K562 (cell line): Measurements from ENCODE around the gene FANCC. TPM values are rescaled to one million over a fixed set of nuclear protein-coding genes. Genes with fewer than 3 reads are reported as not detected.

Experiments used
- BCOR ChIP-seq: fragments of 450-650 bp; IDR thresholded peaks from 2 replicates; pipeline ENCODE4 v1.6.1; 2016
- CXXC5 ChIP-seq: fragments of 250-450 bp; sonication (Bioruptor Pico); IDR thresholded peaks from 2 replicates; pipeline ENCODE4 v1.8.0; 2022; ENCODE audit warnings: inconsistent platforms, mild to moderate bottlenecking, moderate library complexity
- FOS ChIP-seq: IDR thresholded peaks from 3 replicates; pipeline ENCODE4 v1.6.1; 2011; ENCODE audit not compliant: insufficient read length; ENCODE audit errors: extremely low read depth
- HINFP ChIP-seq: fragments of 450-650 bp; conservative IDR thresholded peaks from 2 replicates; pipeline ENCODE4 v1.6.1; 2016; ENCODE audit warnings: missing genetic modification characterization, low read depth, mild to moderate bottlenecking, control low read depth, missing compliant biosample characterization
- HNRNPK ChIP-seq: fragments of 200-400 bp; formaldehyde crosslinking; IDR thresholded peaks from one replicate; pipeline ENCODE4 v1.6.1; 2018; ENCODE audit warnings: mild to moderate bottlenecking, low read depth, low read length; ENCODE audit not compliant: poor library complexity, severe bottlenecking
- KAT2B ChIP-seq: IDR thresholded peaks from one replicate; pipeline ENCODE4 v1.6.1; 2012; ENCODE audit warnings: low read depth, mild to moderate bottlenecking, control low read depth, inconsistent platforms, low read length, moderate library complexity
- MBD1 ChIP-seq: fragments of 250-450 bp; sonication (Bioruptor Pico); IDR thresholded peaks from 2 replicates; pipeline ENCODE4 v1.8.0; 2022; ENCODE audit warnings: inconsistent platforms
- RBM15 ChIP-seq: fragments of 200-400 bp; formaldehyde crosslinking; IDR thresholded peaks from 2 replicates; pipeline ENCODE4 v1.6.1; 2018; ENCODE audit warnings: mild to moderate bottlenecking, low read length, moderate library complexity; ENCODE audit not compliant: insufficient read depth
- RBM25 ChIP-seq: fragments of 200-400 bp; formaldehyde crosslinking; IDR thresholded peaks from 2 replicates; pipeline ENCODE4 v1.6.1; 2018; ENCODE audit warnings: low read length, low read depth, moderate library complexity; ENCODE audit not compliant: severe bottlenecking
- SETDB1 ChIP-seq: IDR thresholded peaks from one replicate; pipeline ENCODE4 v1.6.1; 2012; ENCODE audit warnings: low read length, control low read depth, inconsistent platforms
- SMARCA5 ChIP-seq: fragments of 450-650 bp; IDR thresholded peaks from 2 replicates; pipeline ENCODE4 v1.6.1; 2016
- XRCC5 ChIP-seq: fragments of 200-400 bp; formaldehyde crosslinking; IDR thresholded peaks from 2 replicates; pipeline ENCODE4 v1.6.1; 2017; ENCODE audit warnings: low read depth, mild to moderate bottlenecking, low read length
- ZNF507 ChIP-seq: conservative IDR thresholded peaks from 2 replicates; pipeline ENCODE4 v1.6.1; 2017; ENCODE audit warnings: missing genetic modification characterization, missing compliant biosample characterization
- polyA plus RNA-seq, 8 experiments: library from polyadenylated mRNA; depleted of rRNA in 4 of 8; stranded (reverse) in 5 of 8; unstranded in 3 of 8; fragments of >200 nt; fragmentation: Nextera tagmentation in 2 of 8; fragmentation: Illumina TruSeq in 1 of 8; extraction: Ambion mirVana in 2 of 8; extraction: Trizol in 1 of 8; gene quantifications; 2 replicates each; pipeline versions ENCODE4 v1.2.1 to v1.2.3, GENCODE V29; 2011 to 2014; ENCODE audit warnings: inconsistent platforms in 1 of 8, missing spikeins in 1 of 8
- total RNA-seq, 7 experiments: library from RNA; depleted of rRNA in 6 of 7; stranded (reverse); fragments of >200 nt in 6 of 7; fragmentation: Illumina TruSeq in 2 of 7; extraction: Trizol in 2 of 7; gene quantifications; 2 replicates each; pipeline versions ENCODE4 v1.2.1 to v1.2.3, GENCODE V29; 2011 to 2021; ENCODE audit warnings: low replicate concordance in 1 of 7
- TF ChIP-seq, protein P1 (sequence below), 2 experiments: fragments of 450-650 bp in 1 of 2; sonication (generic) in 1 of 2; formaldehyde crosslinking in 1 of 2; IDR thresholded peaks; 2 replicates each; pipeline versions ENCODE4 v1.7.1 to v1.9.0; 2016 to 2022; ENCODE audit warnings: inconsistent platforms in 1 of 2, mild to moderate bottlenecking in 1 of 2, missing genetic modification reagents in 1 of 2
- TF ChIP-seq, protein P2 (sequence below): fragments of 250-450 bp; sonication (Bioruptor Pico); IDR thresholded peaks from 2 replicates; pipeline ENCODE4 v1.5.0; 2020; ENCODE audit warnings: mild to moderate bottlenecking

Gene FANCC
- total and polyA plus RNA-seq, 9 of the 15 experiments (the other 6 are each of a cell fraction or from before 2014, with no cell fraction given), result 4.6 to 18.4 (median 14.2) TPM

- TF ChIP-seq, protein P1, sequence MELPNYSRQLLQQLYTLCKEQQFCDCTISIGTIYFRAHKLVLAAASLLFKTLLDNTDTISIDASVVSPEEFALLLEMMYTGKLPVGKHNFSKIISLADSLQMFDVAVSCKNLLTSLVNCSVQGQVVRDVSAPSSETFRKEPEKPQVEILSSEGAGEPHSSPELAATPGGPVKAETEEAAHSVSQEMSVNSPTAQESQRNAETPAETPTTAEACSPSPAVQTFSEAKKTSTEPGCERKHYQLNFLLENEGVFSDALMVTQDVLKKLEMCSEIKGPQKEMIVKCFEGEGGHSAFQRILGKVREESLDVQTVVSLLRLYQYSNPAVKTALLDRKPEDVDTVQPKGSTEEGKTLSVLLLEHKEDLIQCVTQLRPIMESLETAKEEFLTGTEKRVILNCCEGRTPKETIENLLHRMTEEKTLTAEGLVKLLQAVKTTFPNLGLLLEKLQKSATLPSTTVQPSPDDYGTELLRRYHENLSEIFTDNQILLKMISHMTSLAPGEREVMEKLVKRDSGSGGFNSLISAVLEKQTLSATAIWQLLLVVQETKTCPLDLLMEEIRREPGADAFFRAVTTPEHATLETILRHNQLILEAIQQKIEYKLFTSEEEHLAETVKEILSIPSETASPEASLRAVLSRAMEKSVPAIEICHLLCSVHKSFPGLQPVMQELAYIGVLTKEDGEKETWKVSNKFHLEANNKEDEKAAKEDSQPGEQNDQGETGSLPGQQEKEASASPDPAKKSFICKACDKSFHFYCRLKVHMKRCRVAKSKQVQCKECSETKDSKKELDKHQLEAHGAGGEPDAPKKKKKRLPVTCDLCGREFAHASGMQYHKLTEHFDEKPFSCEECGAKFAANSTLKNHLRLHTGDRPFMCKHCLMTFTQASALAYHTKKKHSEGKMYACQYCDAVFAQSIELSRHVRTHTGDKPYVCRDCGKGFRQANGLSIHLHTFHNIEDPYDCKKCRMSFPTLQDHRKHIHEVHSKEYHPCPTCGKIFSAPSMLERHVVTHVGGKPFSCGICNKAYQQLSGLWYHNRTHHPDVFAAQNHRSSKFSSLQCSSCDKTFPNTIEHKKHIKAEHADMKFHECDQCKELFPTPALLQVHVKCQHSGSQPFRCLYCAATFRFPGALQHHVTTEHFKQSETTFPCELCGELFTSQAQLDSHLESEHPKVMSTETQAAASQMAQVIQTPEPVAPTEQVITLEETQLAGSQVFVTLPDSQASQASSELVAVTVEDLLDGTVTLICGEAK (IDR thresholded peaks at IDR 0.05), result no peak
- TF ChIP-seq, protein P1 (CRISPR knock-in tag; IDR thresholded peaks at IDR 0.05), result no peak
- TF ChIP-seq RBM15, result no peak
- TF ChIP-seq BCOR, result peak; percentile 69; the same call in 1 of the 2 replicates
- no peak for TF ChIP-seq KAT2B
- TF ChIP-seq XRCC5, result no peak
- no peak for TF ChIP-seq MBD1
- no peak for TF ChIP-seq ZNF507 (tag)
- peak; percentile 93 for TF ChIP-seq RBM25
- TF ChIP-seq, protein P2, sequence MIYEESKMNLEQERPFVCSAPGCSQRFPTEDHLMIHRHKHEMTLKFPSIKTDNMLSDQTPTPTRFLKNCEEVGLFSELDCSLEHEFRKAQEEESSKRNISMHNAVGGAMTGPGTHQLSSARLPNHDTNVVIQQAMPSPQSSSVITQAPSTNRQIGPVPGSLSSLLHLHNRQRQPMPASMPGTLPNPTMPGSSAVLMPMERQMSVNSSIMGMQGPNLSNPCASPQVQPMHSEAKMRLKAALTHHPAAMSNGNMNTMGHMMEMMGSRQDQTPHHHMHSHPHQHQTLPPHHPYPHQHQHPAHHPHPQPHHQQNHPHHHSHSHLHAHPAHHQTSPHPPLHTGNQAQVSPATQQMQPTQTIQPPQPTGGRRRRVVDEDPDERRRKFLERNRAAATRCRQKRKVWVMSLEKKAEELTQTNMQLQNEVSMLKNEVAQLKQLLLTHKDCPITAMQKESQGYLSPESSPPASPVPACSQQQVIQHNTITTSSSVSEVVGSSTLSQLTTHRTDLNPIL (CRISPR knock-in tag), result no peak
- no peak for TF ChIP-seq CXXC5 (CRISPR knock-in tag)
- TF ChIP-seq SMARCA5, result 0 out of 2 replicates have a peak, but pooled peaks have one; percentile 29
- TF ChIP-seq HINFP (tag), result no peak
- no peak for TF ChIP-seq SETDB1
- TF ChIP-seq HNRNPK, result no peak
- no peak for TF ChIP-seq FOS
Observed at GRCh38 chr9:95135756-95136155, 181.8 kb downstream of the FANCC start (continued).
